B cell (primary cell): ENCODE results near the gene DHRS1. TPM values are rescaled to one million over a fixed set of nuclear protein-coding genes. Genes with fewer than 3 reads are reported as not detected.

Source experiments
- ATAC-seq: fragments of 200-7000 bp; cut with Tn5 transposase; one replicate; pipeline ENCODE4 v1.10.0; 2021; ENCODE audit warnings: low read depth, mild to moderate bottlenecking, moderate number of reproducible peaks, moderate library complexity
- CTCF ChIA-PET: fragments of 350-600 bp; sonication (Branson Sonifier 250); formaldehyde crosslinking; loops from one replicate; lab custom pipeline; 2021; ENCODE audit warnings: antibody characterized with exemption, inconsistent platforms; lab: Charles Lee
- POLR2A ChIA-PET: fragments of 350-600 bp; sonication (Branson Sonifier 250); formaldehyde crosslinking; loops from one replicate; lab custom pipeline; 2021; ENCODE audit warnings: antibody characterized with exemption; lab: Charles Lee
- DNase-seq: peaks from one replicate; pipeline ENCODE4 v3.0.0; 2013
- H2AFZ ChIP-seq: 2 replicates; pipeline ENCODE4 v1.6.1; 2012; ENCODE audit warnings: mild to moderate bottlenecking, low read depth, low read length; ENCODE audit not compliant: insufficient read depth, poor library complexity, severe bottlenecking
- H3K27ac ChIP-seq, 2 donors: 1 replicate in 1 of 2; 2 replicates in 1 of 2; pipeline ENCODE4 v1.5.1; 2012 to 2013; ENCODE audit warnings: low read length in 2 of 2, mild to moderate bottlenecking in 2 of 2, moderate library complexity in 1 of 2
- H3K27me3 ChIP-seq, 4 experiments: fragments of 200-600 bp in 1 of 4; sonication (generic) in 1 of 4; replicated peaks in 1 of 4; 1 replicate in 2 of 4; 2 replicates in 2 of 4; pipeline versions ENCODE4 v1.6.1 to v1.7.0; 2013 to 2016; ENCODE audit warnings: low read length in 3 of 4, mild to moderate bottlenecking in 2 of 4, mixed read lengths in 1 of 4, moderate library complexity in 1 of 4; ENCODE audit not compliant: insufficient read depth in 4 of 4, control insufficient read depth in 3 of 4; ENCODE audit errors: control extremely low read depth in 1 of 4
- H3K36me3 ChIP-seq, 2 experiments: replicated peaks in 1 of 2; 1 replicate in 1 of 2; 2 replicates in 1 of 2; pipeline versions ENCODE4 v1.6.1 to v1.7.1; 2013; ENCODE audit warnings: low read length in 1 of 2; ENCODE audit not compliant: insufficient read depth in 2 of 2, control insufficient read depth in 1 of 2; ENCODE audit errors: control extremely low read depth in 1 of 2, extremely low read depth in 1 of 2
- H3K4me1 ChIP-seq, 2 donors: fragments of 200-600 bp in 1 of 2; sonication (generic) in 1 of 2; 1 replicate in 1 of 2; 2 replicates in 1 of 2; pipeline versions ENCODE4 v1.5.1 to v1.6.1; 2013 to 2017; ENCODE audit warnings: low read length in 2 of 2; ENCODE audit not compliant: control insufficient read depth in 2 of 2, insufficient read depth in 2 of 2
- H3K4me2 ChIP-seq: replicated peaks from 2 replicates; pipeline ENCODE3; 2012; ENCODE audit warnings: mild to moderate bottlenecking, low read depth, low read length; ENCODE audit not compliant: poor library complexity, severe bottlenecking
- H3K4me3 ChIP-seq, 5 experiments: fragments of 200-600 bp in 1 of 5; sonication (generic) in 1 of 5; 1 replicate in 3 of 5; 2 replicates in 2 of 5; pipeline versions ENCODE4 v1.5.1 to v1.7.0; 2011 to 2016; ENCODE audit warnings: low read length in 4 of 5, mild to moderate bottlenecking in 4 of 5, low read depth in 2 of 5, control low read depth in 1 of 5, moderate library complexity in 1 of 5; ENCODE audit not compliant: insufficient read depth in 1 of 5; ENCODE audit errors: control extremely low read depth in 1 of 5, extremely low read depth in 1 of 5
- H3K79me2 ChIP-seq: fragments of 200-600 bp; sonication (generic); one replicate; pipeline ENCODE4 v1.6.0; 2016; ENCODE audit warnings: low read length; ENCODE audit not compliant: control insufficient read depth, insufficient read depth
- H3K9ac ChIP-seq: fragments of 200-600 bp; sonication (generic); 2 replicates; pipeline ENCODE4 v1.6.1; 2017; ENCODE audit warnings: mild to moderate bottlenecking, low read length, moderate library complexity
- H3K9me3 ChIP-seq, 3 donors: one replicate each; pipeline versions ENCODE4 v1.6.1 to v1.7.1; 2013; ENCODE audit warnings: low read length in 2 of 3; ENCODE audit not compliant: control insufficient read depth in 2 of 3, insufficient read depth in 1 of 3; ENCODE audit errors: control extremely low read depth in 1 of 3
- H4K20me1 ChIP-seq: 2 replicates; pipeline ENCODE4 v1.6.0; 2012; ENCODE audit warnings: mild to moderate bottlenecking, low read length; ENCODE audit not compliant: insufficient read depth, control insufficient read depth, poor library complexity, severe bottlenecking
- H3K27ac Mint-ChIP-seq: one replicate; pipeline ENCODE4 v1.8.0; 2021; ENCODE audit warnings: mixed read lengths
- H3K27me3 Mint-ChIP-seq: one replicate; pipeline ENCODE4 v1.8.0; 2021; ENCODE audit warnings: mixed read lengths
- H3K4me1 Mint-ChIP-seq: one replicate; pipeline ENCODE4 v1.8.0; 2021; ENCODE audit warnings: mixed read lengths
- H3K4me3 Mint-ChIP-seq: one replicate; pipeline ENCODE4 v1.8.0; 2021; ENCODE audit warnings: mixed read lengths
- H3K9me3 Mint-ChIP-seq: one replicate; pipeline ENCODE4 v1.8.0; 2022; ENCODE audit warnings: mixed read lengths; ENCODE audit not compliant: insufficient read depth
- EZH2 ChIP-seq: IDR thresholded peaks from 2 replicates; pipeline ENCODE4 v1.6.1; 2012; ENCODE audit warnings: borderline replicate concordance, low read depth, mild to moderate bottlenecking, moderate library complexity, low read length; ENCODE audit not compliant: insufficient read depth, poor library complexity, severe bottlenecking
- WGBS: methylation state at CpG from one replicate; pipeline ENCODE4 v1.1.5; 2013; ENCODE audit warnings: missing lambda C conversion rate; ENCODE audit not compliant: insufficient coverage; 5-methylcytosine and 5-hydroxymethylcytosine counted together
- intact Hi-C: fragments of 100-400 bp; cut with micrococcal nuclease; formaldehyde crosslinking; loops from one replicate; pipeline ENCODE4 v1.10.0; 2022
- polyA plus RNA-seq: library from polyadenylated mRNA; depleted of rRNA; stranded (reverse); fragments of >200 nt; gene quantifications from 2 replicates; pipeline ENCODE4 v1.2.3, GENCODE V29; 2012
- total RNA-seq, 2 donors: library from RNA; stranded (reverse); fragments of 120-200 nt in 1 of 2; gene quantifications; 1 replicate in 1 of 2; 2 replicates in 1 of 2; pipeline versions ENCODE4 v1.2.3 to v1.2.4, GENCODE V29; 2013 to 2022
- TF ChIP-seq, protein P1 (sequence below): fragments of 200-600 bp; IDR thresholded peaks from one replicate; pipeline ENCODE4 v1.8.0; 2022; ENCODE audit warnings: antibody characterized with exemption, mild to moderate bottlenecking

The DHRS1 gene
- total and polyA plus RNA-seq, 2 donors (not counting 1 experiment from before 2014, with no cell fraction given): 42.7 to 76.9 TPM

DNA sequence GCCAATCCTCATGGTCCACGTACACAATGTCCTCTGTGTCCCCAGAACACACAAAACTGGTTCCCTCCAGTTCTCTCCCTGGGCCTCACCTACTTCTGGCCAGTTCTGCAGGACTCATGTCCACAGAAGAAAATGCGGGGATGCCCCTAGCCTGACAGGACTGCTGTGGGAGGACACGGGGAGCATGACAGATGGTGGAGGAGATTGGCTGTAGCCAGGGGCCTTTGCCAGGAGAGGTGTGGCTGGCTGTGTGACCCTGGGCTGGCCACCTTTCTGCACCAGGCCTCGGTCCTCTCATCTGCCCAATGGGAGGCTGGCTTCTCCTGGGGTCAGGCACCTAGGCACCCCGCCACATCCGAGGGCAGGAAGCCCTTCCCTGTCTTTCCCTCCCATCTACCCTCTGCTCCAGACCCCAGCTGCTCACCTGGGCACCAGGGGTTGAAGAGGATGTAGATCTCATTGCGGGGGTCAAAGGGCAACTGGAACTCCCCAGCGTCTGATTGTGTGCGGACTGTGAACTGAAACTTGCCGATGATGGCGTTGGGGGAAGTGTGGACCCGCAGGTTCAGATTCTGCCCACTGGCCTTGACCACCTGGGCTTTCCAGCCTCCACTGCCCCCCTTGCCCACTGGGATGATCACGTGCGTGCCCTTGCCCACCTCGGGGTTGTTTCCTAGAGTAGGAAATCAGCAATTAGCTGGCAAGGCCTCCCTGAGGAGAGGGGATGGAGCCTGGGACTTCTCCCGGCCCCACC is 39.4 kb downstream of the DHRS1 start:
- ATAC-seq: no peak
- WGBS: 95% methylated on average over 13 of the region's 16 CpGs
- no peak overlapping the region for H3K27ac Mint-ChIP-seq

DNA sequence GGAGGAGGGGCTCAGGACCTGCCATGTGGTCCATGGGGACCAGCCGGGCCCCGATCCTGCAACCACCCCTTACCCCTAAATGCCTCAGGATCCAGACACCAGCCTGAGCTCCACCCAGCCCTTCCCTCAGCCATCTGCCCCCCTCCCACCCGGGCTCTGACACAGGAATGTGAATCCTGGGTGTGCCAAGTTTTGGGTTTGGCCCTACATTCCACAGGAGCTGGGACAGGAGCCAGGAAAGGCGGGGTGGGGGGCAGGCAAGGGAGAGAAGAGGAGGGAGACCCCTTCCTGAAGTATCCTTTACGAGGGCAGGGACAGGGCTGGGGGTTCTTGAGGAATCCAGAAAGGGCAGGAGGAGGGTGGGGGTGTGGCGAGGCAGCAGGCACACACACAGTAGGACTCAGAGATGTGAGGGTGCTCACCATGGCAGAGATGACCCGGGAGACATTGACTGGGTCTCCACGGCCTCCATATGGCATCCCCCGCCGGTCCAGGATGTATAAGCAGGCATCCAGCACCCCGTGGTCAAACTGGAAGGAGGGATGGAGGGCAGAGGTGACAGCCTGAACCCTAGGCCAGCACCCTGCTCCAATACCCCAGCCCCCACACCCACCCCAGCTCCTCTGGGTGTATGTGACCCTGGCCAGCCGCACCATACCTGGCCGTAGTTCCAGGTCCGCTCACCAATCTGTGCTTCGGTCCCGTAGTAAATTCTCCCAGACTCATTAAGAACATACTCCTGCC is 40.1 kb downstream of the DHRS1 start:
- Histone ChIP-seq H4K20me1 (no peaks in the 10 kb centered on the region), H3K4me1 (no peaks in the 10 kb centered on the region), H3K4me3 (no peak overlapping the region), H3K9me3 (no peaks in the 10 kb centered on the region), H3K9ac (no peak overlapping the region), H3K27me3 (no peaks in the 10 kb centered on the region), H3K36me3 (peaks cover 0 to 14% of the 10 kb centered on the region in 2 experiments), H3K4me2 (no peak overlapping the region), H3K27ac (no peak overlapping the region), H2AFZ (no peak overlapping the region), H3K79me2 (no peaks in the 10 kb centered on the region)
- H3K9me3 Mint-ChIP-seq: no peaks in the 10 kb centered on the region
- TF ChIP-seq, protein P1, sequence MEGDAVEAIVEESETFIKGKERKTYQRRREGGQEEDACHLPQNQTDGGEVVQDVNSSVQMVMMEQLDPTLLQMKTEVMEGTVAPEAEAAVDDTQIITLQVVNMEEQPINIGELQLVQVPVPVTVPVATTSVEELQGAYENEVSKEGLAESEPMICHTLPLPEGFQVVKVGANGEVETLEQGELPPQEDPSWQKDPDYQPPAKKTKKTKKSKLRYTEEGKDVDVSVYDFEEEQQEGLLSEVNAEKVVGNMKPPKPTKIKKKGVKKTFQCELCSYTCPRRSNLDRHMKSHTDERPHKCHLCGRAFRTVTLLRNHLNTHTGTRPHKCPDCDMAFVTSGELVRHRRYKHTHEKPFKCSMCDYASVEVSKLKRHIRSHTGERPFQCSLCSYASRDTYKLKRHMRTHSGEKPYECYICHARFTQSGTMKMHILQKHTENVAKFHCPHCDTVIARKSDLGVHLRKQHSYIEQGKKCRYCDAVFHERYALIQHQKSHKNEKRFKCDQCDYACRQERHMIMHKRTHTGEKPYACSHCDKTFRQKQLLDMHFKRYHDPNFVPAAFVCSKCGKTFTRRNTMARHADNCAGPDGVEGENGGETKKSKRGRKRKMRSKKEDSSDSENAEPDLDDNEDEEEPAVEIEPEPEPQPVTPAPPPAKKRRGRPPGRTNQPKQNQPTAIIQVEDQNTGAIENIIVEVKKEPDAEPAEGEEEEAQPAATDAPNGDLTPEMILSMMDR: no peak
- TF ChIP-seq EZH2: no peak
- POLR2A ChIA-PET: no interaction called here
- no peaks in the 10 kb centered on the region for H3K4me1 Mint-ChIP-seq
- no peak overlapping the region for H3K27ac Mint-ChIP-seq
- no peak for ATAC-seq
- CTCF ChIA-PET: no interaction called here
- 95% methylated on average over 16 of the region's 16 CpGs for WGBS
- no peak overlapping the region for H3K4me3 Mint-ChIP-seq
- DNase-seq: no peak
- H3K27me3 Mint-ChIP-seq: no peaks in the 10 kb centered on the region
- intact Hi-C loops: no loop called here

More for the DNA sequence above, 39.4 kb downstream of the DHRS1 start:
- H3K9me3 Mint-ChIP-seq: no peaks in the 10 kb centered on the region
- no peak overlapping the region for H3K9ac ChIP-seq
- no peaks in the 10 kb centered on the region for H3K27me3 Mint-ChIP-seq
- no peak overlapping the region for H3K4me3 ChIP-seq
- H3K79me2 ChIP-seq: no peaks in the 10 kb centered on the region
- intact Hi-C loops: no loop called here
- no peak overlapping the region for H3K4me2 ChIP-seq
- no peak for TF ChIP-seq EZH2
- H3K4me3 Mint-ChIP-seq: no peak overlapping the region
- H3K4me1 ChIP-seq: no peaks in the 10 kb centered on the region
- H3K4me1 Mint-ChIP-seq: no peaks in the 10 kb centered on the region
- no peaks in the 10 kb centered on the region for H3K27me3 ChIP-seq
- H3K9me3 ChIP-seq: no peaks in the 10 kb centered on the region
- no peak for DNase-seq
- no peaks in the 10 kb centered on the region for H4K20me1 ChIP-seq
- no peak overlapping the region for H3K27ac ChIP-seq
- ChIA-PET POLR2A (no interaction called here), CTCF (no interaction called here)
- no peak overlapping the region for H2AFZ ChIP-seq
- peaks cover 0 to 12% of the 10 kb centered on the region in 2 experiments for H3K36me3 ChIP-seq
